Stimulated activated CD8-positive, alpha-beta memory T cell treated with anti-CD3 and anti-CD28 coated beads, Interleukin-12 subunit alpha, Interleukin-12 subunit beta, amount 100 ng/mL, for 4 hours (primary cell): ENCODE measurements around the gene PTPRM.
"Not testable (repeated sequence)": the region's sequence is repeated elsewhere in the genome, so short reads cannot be mapped to it uniquely, and the experiment has no call there.

Experiments
- DNase-seq: peaks from one replicate; pipeline ENCODE4 v3.0.0-alpha.2; 2020; ENCODE audit warnings: low read depth

PTPRM gene

DNA sequence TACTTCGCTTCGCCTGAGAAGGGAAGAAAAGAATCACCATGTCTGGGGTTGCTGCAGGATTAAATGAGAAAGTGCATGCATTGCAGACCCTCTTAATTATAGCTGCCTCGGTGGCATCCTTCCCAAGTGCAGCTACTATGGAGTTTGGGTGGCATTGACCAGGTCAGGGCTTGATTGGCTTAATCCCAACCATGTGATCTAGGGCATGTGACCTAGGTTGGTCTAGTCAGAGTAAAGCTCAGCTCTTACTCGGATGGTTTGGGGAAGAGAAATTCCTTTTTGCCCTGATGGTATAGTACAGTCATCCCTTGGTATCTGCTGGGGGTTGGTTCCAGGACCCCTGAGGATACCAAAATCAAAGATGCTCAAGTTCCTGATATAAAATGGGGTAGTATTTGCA, 863.9 kb downstream of the PTPRM start:
- no peak for DNase-seq

DNA sequence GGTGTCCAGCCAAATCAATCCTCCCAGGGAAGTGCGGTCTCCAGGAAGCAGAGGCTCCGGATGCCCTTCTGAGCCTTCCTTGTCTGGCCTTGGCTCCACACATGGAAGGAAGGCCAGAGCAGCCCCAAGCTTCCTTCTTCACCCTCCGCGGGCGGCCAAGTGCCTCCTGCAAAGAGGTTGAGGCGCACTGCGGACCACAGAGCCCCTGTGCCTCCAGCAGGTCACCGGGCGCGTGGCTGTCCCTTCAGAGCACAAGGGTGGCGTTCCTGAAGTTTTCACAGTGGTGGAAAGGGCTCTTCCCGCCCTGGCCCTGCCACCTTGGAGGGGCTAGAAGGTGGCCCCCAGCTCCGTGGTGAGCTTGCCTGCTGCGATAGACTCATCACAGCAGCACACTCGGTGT, 866.2 kb downstream of the PTPRM start:
- no peak for DNase-seq

DNA sequence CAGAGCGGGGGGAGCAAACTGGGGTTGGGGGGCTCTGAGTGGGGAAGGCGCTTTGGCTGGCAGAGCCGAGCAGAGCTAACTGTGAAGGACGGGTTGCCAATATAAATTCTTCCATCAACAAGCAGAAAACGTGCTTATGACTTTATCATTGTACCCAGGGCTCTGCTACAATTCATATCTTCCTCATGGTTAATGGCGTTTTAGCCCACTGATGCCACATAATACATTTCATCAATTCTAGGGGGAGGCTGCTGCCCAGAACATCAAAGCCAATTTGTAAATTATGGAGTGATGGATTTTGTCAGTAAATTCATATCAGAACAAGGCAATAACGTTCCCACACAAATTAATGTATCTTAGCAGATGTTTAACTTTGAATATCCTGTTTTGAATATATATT, 866.7 kb downstream of the PTPRM start:
- DNase-seq, result no peak

DNA sequence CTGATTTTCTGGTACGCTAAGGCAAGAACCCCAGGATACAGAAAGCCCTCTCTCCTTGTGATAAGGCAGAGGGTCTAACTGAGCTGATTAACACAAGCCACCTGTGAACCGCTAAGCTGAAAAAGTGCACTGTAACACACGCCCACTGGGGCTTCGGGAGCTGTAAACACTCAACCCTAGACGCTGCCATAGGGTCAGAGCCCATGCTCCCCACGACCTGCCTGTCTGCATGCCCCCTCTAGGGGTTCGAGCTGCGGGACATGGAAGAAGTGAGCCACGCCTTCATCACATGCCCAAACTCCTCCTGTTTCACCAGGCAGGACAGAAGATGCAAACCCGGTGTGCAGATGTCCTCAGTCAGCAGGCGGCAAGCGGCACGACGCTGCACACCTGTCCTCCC, 868.3 kb downstream of the PTPRM start:
- DNase-seq, result no peak

DNA sequence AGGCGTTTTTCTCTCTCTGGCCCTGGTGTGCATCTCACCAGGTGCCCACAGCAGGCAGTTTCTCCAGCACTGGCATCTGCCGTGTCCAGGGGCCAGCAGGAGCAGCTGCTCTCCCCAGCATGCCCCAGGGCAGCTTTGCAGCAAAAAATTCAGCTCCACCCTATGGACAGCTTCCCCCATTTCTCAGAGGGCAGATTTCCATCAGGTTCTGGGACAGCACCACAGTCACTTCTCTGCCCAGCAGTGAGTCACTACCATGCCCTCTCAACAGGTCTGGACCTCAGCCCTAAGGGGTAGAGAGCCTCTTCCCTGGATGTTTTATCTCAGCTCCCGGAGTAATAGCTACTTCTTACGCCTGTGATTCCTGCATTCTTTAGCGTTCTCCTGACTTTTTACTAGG, 871.9 kb downstream of the PTPRM start:
- no peak for DNase-seq

DNA sequence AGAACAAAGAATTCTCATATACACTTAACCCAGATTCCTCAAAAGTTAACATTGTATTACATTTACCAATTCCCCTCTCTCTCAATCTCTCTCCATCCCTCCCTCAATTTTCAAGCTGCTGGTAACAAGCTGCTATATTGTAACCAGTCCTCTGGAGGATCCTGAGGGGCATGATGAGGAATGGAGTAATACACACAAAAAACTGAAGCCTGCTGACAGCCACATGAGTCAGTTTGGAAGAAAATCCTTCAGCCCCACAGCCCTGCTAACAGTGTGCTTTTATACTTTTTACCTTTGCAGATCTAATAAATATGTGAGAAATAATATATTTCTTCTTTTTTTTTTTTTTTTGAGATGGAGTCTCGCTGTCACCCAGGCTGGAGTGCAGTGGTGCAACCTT, 876.4 kb downstream of the PTPRM start:
- no peak for DNase-seq

DNA sequence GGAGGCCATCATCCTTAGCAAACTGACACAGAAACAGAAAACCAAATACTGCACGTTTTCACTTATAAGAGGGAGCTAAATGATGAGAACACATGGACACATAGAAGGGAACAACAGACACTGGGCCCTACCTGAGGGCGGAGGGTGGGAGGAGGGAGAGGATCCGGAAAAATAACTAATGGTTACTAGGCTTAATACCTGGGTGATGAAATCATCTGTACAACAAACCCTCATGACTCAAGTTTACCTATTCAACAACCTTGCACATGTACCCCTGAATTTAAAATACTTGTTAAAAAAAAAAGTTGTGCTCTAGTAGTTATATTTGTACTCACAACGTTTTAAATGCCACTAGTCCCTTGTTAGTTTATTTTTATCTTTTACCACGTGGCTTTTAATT, 879.8 kb downstream of the PTPRM start:
- not testable (repeated sequence) for DNase-seq

DNA sequence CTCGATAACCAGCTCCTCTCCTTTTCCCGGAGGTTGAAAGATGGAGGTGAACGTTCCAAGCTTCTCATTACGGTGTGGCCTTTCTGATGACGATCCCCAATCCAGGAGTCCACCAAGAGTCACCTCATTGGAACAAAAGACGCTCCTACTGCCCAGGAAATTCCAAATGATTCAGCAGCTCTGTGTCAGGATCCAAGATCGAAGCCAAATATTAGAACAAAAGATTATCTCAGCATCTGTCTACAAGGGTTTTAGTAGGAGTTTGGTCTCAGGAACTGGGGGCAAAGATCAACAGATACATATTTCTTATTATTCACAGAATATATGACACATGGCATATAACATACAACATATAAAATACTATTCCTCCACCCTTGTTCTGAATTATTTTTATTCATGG, 881.0 kb downstream of the PTPRM start:
- no peak for DNase-seq

DNA sequence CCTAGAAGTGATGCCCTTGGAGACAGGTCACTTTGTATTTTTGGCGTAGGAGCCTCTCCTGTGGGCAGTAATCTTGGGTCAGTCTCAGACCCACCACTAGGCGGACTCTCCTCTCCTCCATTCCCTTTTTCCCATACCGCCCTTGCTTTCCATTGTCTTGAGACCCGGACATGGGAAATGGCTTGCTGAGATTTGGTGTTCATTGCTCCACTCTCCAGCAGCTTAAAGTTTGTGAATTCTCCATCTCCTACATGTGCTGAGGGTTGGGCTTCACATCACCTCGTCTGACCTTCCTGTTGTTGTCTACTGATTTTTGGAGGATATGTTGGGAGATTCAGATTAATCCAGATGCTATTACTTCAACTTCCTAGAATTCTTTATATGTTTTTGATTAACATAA, 882.9 kb downstream of the PTPRM start:
- DNase-seq, result no peak

DNA sequence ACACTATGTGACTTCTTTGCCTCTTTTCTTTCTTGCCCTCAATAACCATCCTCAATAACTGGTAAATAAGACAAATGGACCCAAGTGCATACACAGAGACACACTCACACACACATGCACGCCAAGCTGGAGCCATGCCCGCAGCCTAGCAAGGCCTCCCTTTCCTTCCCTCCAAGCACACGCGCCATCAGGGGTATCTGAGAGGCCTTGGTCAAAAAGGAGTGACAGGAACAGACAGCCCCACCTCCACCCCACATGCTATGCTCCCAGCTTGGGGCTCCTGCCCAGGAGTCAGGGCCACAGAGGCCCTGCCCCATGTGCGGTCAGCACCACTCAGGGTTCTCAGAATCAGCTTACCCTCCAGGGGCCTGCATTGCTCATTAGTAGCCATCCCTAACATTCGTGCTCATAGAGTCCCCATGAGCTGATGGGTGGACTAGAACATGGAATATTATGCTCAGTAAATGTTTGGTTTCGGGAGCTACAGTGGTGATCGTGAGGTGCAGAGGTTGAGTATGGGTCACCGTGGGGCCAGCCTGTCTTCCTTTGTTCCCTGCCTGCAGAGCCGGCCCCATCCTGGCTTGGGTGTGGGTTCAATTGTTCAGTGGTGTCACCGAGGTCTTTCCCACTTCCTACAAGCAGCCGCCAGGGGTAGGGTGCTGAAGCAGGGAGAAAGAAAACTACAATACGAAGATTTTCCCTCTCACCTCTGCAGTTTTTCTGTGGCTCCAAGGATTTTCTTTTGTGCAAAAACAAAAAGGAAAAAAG, 884.0 kb downstream of the PTPRM start:
- no peak for DNase-seq

DNA sequence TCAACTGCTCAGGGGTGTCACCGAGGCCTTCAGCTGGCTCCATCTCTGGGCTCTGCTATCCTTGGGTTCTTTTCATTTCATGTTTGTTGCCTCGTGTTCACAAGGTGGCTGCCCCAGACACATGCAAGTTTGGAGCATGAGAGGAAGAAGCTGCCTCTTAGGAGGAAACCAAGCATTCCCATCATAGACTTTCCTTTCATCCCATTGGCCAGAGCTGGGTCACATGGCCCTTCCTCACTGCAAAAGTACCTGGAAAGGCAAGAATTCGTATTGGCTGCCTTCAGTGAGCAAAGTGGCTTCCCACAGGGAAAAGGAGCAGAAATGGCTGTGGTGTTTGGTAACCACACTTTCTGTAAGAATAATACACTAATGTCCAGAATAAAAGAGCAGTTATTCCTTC, 886.4 kb downstream of the PTPRM start:
- DNase-seq, result no peak

DNA sequence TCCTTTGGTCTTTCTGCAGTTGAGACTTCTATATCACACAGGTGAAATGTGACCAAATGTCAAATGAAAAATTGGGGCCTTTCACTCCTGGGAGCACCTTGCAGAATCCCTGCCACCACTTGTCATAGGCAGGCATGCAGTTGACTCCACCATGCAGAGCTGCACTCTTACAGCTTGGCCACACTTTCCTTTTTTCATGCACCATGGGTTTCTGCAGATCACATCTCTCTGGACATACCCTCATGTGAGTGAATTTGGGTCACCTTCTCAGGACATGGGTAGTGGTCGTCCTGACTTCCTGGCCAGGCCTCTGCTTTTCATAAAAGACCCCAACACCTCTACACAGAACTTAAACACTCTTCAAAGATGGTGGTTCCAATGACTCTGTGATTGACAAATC, 887.0 kb downstream of the PTPRM start:
- no peak for DNase-seq

DNA sequence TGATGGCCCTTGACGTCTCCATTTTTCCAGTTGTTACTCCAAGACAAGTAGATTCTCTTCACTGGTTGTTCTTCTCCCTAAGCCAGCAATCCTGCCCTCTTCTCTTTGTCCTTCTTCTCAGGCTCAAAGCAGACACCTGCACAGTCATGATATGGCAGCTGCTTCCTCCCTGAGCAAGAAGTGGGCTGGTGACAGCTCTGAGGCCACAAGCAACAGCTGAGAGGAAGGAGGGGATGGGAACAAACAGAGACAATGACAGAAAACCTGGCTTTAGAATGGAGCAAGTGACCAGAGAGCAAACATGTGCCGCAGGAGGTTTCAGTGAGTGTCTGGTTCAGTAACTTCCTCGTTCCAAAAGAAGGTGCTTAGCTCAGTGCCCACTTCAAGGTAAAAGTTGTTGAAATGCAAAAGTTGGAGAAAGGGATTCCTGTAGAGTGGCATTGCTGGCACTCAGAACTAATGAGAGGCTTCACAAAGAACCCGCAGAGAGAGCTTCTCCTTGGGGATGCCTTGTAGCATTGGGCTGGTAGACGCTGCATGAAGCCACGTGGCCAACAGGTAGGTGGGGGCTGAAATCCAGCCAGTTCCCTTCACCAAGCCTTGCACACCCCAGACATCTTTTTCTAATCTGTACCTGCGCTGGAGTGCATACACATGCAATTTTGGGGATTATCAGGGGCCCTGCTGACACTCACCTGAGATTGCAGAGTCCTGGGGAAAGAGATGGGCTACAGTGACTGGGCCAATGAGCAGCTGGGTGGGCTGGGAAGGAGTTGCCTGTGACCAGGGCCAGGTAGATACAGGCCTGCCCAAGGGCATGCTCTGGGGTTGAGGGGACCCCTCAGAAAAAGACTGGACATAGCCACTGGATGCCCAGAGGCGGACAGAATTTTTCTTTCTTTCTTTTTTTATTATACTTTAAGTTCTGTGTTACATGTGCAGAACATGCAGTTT, 888.8 kb downstream of the PTPRM start:
- no peak for DNase-seq
